Fibroblast of peridontal ligament (primary cell): Measurements from ENCODE around the gene OR6K6.

Experiments used
- DNase-seq: peaks from one replicate; pipeline ENCODE4 v3.0.0-alpha.2; 2010; ENCODE audit errors: extremely low read depth

The OR6K6 gene

DNA sequence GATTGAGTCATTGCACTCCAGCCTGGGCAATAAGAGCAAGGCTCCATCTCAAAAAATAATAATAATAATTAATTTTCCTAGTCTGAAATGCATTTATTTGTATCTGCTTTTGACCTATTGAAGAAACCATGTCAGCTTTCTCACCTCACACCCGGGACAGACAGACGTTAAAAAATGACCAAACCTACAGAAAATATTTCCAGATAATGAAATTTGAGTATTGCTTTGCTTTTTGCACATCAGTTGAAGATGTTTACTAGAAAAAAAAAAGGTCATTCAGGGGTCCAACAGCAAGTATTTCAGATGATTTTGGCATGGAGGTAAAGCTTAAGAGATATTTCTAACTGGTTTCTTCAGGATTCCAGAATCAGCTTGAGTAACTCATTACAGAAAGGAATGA, at the start of gene OR6K6:
OR6K6 (plus strand) TSS at position 301 of the 400 bp plus-strand sequence. CDS start 168 bp downstream, outside the sequence.
- DNase-seq: no peak

DNA sequence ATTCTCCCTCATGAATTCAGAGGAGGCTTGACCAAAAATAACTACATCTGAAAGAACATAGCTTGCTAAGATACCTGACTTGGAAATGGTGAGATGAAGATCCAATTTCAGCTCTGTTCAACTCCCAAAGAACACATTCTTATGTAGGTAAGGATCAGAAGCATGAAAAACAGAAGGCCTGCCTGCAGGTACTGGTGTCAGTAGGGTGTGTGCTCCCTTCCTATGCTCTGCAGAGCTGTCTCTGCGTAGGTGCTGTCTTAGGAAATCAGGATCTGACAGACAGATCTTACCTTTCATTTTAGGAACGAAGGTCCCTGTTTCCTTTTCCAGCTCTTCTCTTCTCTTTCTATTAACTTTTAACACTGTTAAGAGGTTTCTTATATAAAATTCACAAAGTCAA, 48.4 kb upstream of the OR6K6 start:
- DNase-seq: no peak

GRCh38 chr1:158711098-158711497, 43.4 kb upstream of the OR6K6 start:
- DNase-seq: no peak

DNA sequence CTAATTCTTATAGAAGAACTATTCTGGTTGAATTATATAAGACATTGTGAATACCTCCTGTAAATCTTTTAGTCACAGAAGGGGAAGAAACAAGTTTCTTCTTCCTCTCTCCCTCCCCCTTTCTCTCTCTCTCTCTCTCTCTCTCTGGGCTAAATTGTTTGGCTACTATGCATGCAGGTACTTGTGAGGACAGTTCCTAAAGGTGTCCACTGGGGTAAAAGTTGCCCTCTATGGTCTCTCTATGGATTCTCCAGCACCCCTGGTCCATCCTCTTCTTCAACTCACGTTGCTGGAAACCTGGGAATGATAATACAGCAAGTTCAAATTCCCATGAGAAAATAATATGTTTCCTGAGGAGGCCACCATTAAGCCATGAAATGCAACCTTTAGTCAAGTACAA, 39.8 kb upstream of the OR6K6 start:
- no peak for DNase-seq

- DNase-seq: no peak
These were observed 38.2 kb upstream of the OR6K6 start for GRCh38 chr1:158716335-158716734.

DNA sequence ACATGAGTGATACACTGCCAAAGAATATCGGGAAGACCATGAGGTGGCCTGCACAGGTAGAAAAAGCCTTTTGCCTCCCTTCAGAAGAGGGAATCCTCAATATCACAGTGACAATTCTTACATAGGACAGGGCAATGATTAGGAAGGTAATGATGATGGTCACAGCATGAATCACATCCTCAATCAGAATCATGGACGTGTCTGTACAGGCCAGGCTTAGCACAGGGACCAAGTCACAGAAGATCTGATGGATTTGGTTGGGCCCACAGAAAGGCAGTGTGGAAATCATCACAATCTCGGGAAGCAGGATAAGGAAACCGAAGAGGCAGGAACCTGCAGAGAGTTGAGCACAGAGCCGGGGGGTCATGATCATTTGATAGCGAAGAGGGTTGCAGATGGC, 37.2 kb upstream of the OR6K6 start:
- no peak for DNase-seq

GRCh38 chr1:158719664-158720063, 34.9 kb upstream of the OR6K6 start:
- no peak for DNase-seq

DNA sequence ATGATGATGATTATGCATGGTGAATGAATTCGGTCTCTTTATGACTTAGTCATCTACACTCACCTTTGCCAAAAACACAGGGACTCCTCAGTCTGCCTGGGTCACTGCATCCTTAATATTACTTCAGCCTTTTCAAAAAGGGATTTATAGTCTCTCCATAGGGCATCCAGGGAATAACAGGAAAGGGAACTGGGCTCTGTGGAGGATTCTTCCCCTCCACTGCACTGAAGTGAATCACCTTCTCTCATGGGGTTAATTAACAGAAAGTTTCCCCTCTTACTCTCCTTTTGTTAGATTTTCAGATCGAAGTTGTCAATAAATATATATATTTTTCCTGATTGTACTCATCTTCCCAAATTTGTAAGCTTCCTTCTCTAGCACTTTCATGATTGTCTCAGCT, 33.9 kb upstream of the OR6K6 start, which contains the start of gene OR6K3:
OR6K3 (minus strand) TSS at position 101 of the 400 bp plus-strand sequence. CDS start 2,605 bp downstream, outside the sequence.
- DNase-seq: no peak

DNA sequence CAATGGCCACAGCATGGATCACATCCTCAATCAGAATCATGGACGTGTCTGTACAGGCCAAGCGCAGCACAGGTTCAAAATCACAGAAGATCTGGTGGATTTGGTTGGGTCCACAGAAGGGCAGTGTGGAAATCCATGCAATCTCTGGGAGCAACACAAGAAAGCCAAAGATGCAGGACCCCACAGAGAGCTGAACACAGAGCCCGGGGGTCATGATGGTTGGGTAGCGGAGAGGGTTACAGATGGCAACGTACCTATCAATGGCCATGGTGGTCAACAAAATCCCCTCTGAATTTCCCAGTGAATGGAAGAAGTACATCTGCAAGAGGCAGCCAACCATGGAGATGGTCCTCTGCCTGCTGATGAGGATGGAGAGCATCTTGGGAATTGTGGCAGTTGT, 30.1 kb upstream of the OR6K6 start:
- no peak for DNase-seq

DNA sequence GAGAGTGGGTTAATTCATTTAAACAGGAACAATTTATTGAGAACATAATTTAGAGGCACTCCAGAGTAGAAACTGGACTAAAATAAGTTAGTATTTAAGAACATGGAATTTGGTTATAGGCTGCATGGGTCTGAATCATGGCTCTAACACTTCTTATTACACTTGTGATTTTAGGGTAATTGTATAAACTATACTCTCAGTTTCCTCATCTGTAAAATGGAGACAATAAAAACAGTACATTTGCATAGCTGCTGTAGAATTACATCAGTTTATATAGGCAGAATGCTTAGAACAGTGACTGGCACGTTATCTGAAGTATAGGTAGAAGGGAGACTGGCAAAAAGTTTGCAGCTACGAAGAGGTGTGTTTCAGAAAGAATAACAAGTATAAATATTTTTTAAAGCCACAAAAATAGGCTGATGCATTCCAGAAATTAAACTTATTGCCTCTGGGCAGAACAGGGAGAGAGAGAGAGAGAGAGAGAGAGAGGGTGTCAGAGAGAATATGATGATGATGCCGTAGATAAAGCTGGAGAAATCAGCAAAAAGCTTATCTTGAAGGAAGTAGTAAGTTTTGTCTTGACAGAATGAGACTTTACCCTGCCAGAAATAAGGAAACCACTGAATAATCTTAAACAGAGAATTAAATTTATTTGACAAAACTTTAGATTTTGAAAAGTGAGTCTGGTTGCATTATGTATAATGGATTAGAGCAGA, 25.9 kb upstream of the OR6K6 start:
- no peak for DNase-seq

DNA sequence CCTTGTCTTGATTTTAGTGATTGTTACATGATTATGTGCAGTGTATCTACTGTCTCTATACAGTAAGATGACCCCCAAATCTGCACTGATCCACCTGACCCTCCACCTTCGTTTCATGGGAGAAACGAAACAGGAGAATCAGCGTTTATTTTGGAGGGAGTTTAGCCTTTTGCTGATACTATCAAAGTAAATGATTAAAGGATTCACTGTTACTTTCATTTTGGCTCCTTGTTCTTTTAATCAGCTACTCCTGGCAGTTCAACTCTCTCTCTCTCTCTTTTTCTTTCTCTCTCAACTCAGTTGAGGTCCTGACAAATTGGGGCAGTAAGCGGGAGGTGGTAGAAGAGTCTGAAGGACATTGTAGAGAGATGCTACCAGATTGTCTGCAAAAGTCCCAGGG, 24.1 kb upstream of the OR6K6 start:
- DNase-seq: no peak

DNA sequence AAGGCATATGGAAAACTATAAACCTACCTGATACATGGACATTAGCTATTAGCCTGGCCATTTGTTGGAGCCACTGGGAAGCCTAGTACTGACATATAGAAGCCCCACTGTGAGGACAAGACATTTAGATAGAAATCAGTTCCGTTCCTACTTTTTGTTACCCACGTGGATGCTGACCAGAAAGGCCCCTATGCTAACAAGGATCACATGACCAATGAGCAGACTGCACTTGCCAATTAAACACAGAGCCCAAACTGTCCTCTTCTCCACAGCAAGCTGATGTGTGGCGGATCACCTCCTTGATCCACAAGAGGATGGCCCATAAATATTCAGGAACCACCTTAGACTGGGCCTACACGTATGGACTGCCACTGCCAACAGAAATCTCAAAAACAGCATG, 22.8 kb upstream of the OR6K6 start:
- DNase-seq: no peak

- DNase-seq: no peak
These were observed 22.0 kb upstream of the OR6K6 start for GRCh38 chr1:158732524-158732923.

- DNase-seq: no peak
These were observed 18.7 kb upstream of the OR6K6 start for GRCh38 chr1:158735848-158736247.

- no peak for DNase-seq
These were observed 2.3 kb upstream of the OR6K6 start for GRCh38 chr1:158752155-158752712.

DNA sequence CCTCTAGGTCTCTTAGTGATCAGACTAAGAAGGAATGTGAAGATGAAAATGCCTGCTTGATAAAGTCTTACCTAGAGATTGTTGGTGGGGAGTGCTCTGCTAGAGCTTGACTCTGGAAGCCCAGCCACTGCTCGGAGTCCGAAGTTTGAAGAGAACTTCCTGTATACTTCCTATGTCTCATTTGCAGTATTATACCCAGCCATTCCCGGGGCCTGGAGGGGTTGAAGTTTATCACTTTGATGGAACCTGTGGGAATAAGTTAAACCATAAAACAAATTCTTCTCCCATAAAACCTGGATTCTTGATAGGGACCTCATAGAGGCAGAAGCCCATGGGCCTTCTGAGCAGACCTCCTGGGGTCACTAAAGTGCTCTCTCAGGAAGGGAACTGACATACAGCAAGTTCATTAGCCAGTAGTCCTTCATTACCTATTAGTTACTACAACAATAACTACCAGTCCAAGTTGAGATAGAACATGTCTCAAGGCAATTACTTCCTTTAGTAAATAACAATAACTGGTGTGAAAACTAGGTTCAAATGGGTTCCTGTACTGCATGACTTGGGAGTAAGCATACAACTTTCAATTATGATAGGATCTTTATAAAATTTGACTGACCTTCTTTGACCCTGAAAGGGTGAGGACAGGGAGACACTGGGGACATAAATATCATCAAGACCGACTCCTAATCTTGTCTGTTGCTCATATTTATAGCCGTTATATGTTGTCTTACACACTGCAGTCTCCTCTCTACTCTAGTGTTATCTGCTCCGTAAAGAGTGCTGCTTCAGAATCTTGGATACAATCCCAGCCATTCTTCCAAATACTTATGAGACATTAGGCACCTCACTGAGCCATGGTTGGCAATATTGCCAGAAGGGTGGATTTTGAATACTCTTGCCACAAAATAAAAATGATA, 17.7 kb downstream of the OR6K6 start, which contains the start of gene OR6N1:
OR6N1 (minus strand) TSS at position 246 of the 917 bp plus-strand sequence. CDS start 5,513 bp downstream, outside the sequence.
- no peak for DNase-seq

DNA sequence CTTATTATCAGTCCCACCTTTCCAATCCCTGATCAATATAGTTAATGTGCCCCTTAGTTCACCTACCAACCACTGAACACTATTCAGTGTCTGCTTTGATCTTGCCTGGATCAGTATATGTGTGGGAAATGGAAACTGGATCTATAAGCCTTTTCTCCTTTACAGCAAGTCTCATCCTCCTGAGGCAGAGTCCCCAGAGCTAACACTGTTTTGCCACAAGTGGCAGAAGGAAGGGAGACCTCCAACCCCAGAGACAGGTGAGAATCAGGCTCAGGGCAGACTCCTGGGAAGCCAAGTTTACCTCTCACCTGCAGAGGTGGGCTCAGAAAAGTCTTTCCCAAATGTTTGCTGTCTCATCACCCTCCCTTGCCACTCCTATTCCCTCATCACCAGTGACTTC, 26.6 kb downstream of the OR6K6 start, which contains the start of gene OR6N2:
OR6N2 (minus strand) TSS at position 101 of the 400 bp plus-strand sequence. CDS start 3,569 bp downstream, outside the sequence.
- DNase-seq: no peak

GRCh38 chr1:158793604-158794003, 39.1 kb downstream of the OR6K6 start:
- DNase-seq: no peak

DNA sequence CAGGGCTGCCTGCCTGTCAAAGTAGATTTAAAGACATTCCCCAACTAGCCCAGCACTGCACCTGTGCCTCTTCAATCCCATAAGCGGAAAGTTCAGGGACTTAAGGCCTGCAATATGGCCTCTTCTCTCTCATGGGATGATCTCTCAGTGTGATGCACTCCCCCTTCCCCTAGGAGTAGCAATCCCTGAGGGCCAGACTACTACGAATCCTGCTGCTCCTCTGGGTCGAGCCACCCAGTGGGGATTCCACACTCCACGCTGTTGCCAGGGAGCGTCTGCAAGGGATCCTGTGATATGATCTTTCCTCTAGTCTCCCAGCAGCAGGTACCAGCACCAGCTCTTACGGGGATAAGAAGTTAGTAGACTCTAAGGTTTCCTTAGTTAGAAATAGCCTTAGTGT, 39.7 kb downstream of the OR6K6 start:
- DNase-seq: no peak

DNA sequence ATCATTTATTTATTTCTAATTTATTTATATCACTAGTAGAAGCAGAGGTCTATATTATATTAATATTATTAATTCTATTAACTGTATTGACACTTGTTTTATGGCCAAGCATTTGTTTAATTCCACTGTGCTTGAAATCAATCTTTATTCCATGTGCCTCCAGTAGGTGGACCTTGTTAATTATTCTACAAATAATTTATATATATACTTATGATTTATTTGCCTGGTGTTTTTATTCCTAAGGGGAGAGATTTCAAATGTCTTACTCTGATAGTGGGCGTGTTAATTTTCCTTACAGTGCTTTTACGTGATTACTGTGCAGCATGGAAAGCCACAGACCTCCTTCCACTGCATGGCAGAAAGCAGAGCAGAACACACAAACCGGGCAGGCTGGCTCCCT, 44.0 kb downstream of the OR6K6 start:
- no peak for DNase-seq

DNA sequence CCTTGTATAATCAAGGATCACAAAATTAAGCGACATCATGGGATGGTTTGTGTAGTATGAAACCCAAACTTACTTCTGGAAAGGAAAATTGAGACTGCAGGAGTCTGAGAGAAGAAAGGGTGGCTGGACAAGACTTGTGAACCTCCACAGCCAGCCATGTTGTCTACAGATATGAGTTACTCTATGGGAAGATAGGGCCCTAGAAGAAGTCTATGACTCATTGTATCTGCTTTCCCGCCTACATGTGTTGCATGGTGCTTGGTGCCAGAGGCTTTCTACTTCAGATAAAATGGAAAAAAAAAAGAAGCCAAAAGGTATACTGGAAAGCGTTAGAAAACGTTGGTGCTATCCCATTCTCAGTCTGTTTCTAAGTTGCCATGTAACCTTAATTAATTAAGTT, 45.2 kb downstream of the OR6K6 start:
- no peak for DNase-seq

DNA sequence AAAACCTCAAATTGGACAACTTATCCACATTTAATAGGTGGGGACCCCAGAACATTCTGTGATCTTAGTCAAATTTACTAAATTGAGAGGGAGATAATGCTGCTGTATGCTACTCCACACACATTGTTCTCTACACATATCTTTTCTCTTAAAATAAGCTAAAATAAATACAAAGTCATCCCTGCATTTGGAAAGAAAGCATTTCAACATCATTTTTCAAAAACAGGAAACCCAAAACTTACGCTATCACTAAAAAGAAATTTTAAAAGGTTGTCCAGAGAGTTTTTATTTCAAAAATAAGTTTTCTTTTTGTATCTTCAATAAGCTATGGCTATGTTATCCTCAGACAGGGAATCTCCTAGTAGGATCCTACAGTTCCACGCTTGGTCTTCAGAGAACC, 46.0 kb downstream of the OR6K6 start:
- DNase-seq: no peak
